GM08714 (cell line): Measurements from ENCODE around the gene DHX32.

ENCODE experiments used
- H3K4me3 ChIP-seq: fragments of 200-500 bp; sonication (Bioruptor generic); 2 replicates; pipeline ENCODE4 v1.5.1; 2014; ENCODE audit warnings: mild to moderate bottlenecking, low read length, inconsistent platforms
- ZNF274 ChIP-seq: IDR thresholded peaks from 2 replicates; pipeline ENCODE4 v1.6.1; 2012; ENCODE audit warnings: mild to moderate bottlenecking, low read depth, low read length

Gene DHX32

GRCh38 chr10:125802739-125803138, 78.4 kb downstream of the DHX32 start:
- TF ChIP-seq ZNF274 = no peak
- H3K4me3 ChIP-seq = no peak overlapping the region

GRCh38 chr10:125802131-125802530, 79.0 kb downstream of the DHX32 start:
- H3K4me3 ChIP-seq = no peak overlapping the region
- TF ChIP-seq ZNF274 = no peak

GRCh38 chr10:125801574-125801973, 79.5 kb downstream of the DHX32 start:
- H3K4me3 ChIP-seq = no peak overlapping the region
- no peak for TF ChIP-seq ZNF274

GRCh38 chr10:125799451-125800182, 81.5 kb downstream of the DHX32 start:
- H3K4me3 ChIP-seq = no peak overlapping the region
- TF ChIP-seq ZNF274 = no peak

GRCh38 chr10:125797994-125798662, 83.0 kb downstream of the DHX32 start:
- H3K4me3 ChIP-seq = no peak overlapping the region
- TF ChIP-seq ZNF274 = no peak

GRCh38 chr10:125797424-125797823, 83.7 kb downstream of the DHX32 start:
- TF ChIP-seq ZNF274 = no peak
- no peak overlapping the region for H3K4me3 ChIP-seq

- TF ChIP-seq ZNF274 = no peak
- no peak overlapping the region for H3K4me3 ChIP-seq
These were observed 85.4 kb downstream of the DHX32 start for GRCh38 chr10:125795637-125796190.

GRCh38 chr10:125795128-125795527, 86.0 kb downstream of the DHX32 start:
- H3K4me3 ChIP-seq = no peak overlapping the region
- no peak for TF ChIP-seq ZNF274

- TF ChIP-seq ZNF274 = no peak
- no peak overlapping the region for H3K4me3 ChIP-seq
These were observed 88.5 kb downstream of the DHX32 start for GRCh38 chr10:125792342-125793300.

- TF ChIP-seq ZNF274 = no peak
- no peak overlapping the region for H3K4me3 ChIP-seq
These were observed 92.7 kb downstream of the DHX32 start for GRCh38 chr10:125788156-125789034.
